HepG2 (cell line): ENCODE measurements around the gene ZNF292. TPM values are rescaled to one million over a fixed set of nuclear protein-coding genes. Genes with fewer than 3 reads are reported as not detected.

Experiments
- ATAC-seq: fragments of 200-7000 bp; cut with Tn5 transposase; 3 replicates; pipeline ENCODE4 v1.9.1; 2020; ENCODE audit warnings: mild to moderate bottlenecking, moderate library complexity
- BruUV-seq: library from RNA; stranded (reverse); fragments of 400-500 nt; replicated peaks from 2 replicates; lab custom pipeline; 2021; lab: Mats Ljungman, UMichigan
- CTCF ChIA-PET: fragments of 300-600 bp; formaldehyde crosslinking; extraction: SDS; loops from one replicate; lab custom pipeline; 2021; ENCODE audit warnings: low total read pairs, inconsistent platforms, low intra/inter-chr PET ratio; lab: Yijun Ruan, JAX
- POLR2A ChIA-PET: fragments of 350-600 bp; sonication (Branson Sonifier 250); formaldehyde crosslinking; loops from one replicate; lab custom pipeline; 2020; ENCODE audit warnings: antibody characterized with exemption, inconsistent platforms; lab: Yijun Ruan, JAX
- DNase-seq: peaks from one replicate; pipeline ENCODE4 v3.0.0-alpha.2; 2015; ENCODE audit warnings: low spot score
- FAIRE-seq: peaks from 3 replicates; lab custom pipeline; 2011; peaks lifted over from hg19 to GRCh38; lab: Jason Lieb, UNC
- H2AFZ ChIP-seq: one replicate; pipeline ENCODE4 v1.6.1; 2011; ENCODE audit warnings: low read length, inconsistent platforms
- H3K27ac ChIP-seq: fragments of 300-600 bp; 3 replicates; pipeline ENCODE4 v1.8.0; 2011; ENCODE audit warnings: mixed run types, mild to moderate bottlenecking, mixed read lengths, low read length, inconsistent platforms; ENCODE audit not compliant: insufficient read depth; ENCODE audit errors: extremely low read length
- H3K27me3 ChIP-seq, 2 experiments: fragments of 200-600 bp in 1 of 2; 2 replicates in 1 of 2; 3 replicates in 1 of 2; pipeline versions ENCODE4 v1.6.0 to v1.8.0; 2011; ENCODE audit warnings: low read length in 2 of 2, mild to moderate bottlenecking in 2 of 2, moderate library complexity in 2 of 2, inconsistent platforms in 1 of 2; ENCODE audit not compliant: insufficient read depth in 2 of 2, control insufficient read depth in 1 of 2
- H3K36me3 ChIP-seq, 2 experiments: fragments of 200-600 bp in 1 of 2; replicated peaks in 1 of 2; 2 replicates in 1 of 2; 3 replicates in 1 of 2; pipeline versions ENCODE4 v1.5.1 to v1.8.0; 2011; ENCODE audit warnings: low read length in 2 of 2, inconsistent platforms in 1 of 2; ENCODE audit not compliant: insufficient read depth in 2 of 2, control insufficient read depth in 1 of 2
- H3K4me1 ChIP-seq: 2 replicates; pipeline ENCODE4 v1.5.1; 2012; ENCODE audit warnings: low read length, inconsistent platforms; ENCODE audit not compliant: insufficient read depth
- H3K4me2 ChIP-seq: 2 replicates; pipeline ENCODE4 v1.6.0; 2011; ENCODE audit warnings: low read depth, low read length, inconsistent platforms
- H3K4me3 ChIP-seq, 3 experiments: fragments of 200-600 bp in 1 of 3; sonication (generic), shearing (Covaris generic) in 1 of 3; replicated peaks in 1 of 3; 2 replicates each; pipeline ENCODE4 v1.5.1; 2011 to 2016; ENCODE audit warnings: low read length in 3 of 3, inconsistent platforms in 2 of 3, low read depth in 2 of 3, mild to moderate bottlenecking in 2 of 3, control low read depth in 1 of 3, mixed read lengths in 1 of 3; ENCODE audit not compliant: insufficient read depth in 1 of 3
- H3K79me2 ChIP-seq: one replicate; pipeline ENCODE4 v1.6.1; 2011; ENCODE audit warnings: low read length, inconsistent platforms; ENCODE audit not compliant: insufficient read depth
- H3K9ac ChIP-seq: 2 replicates; pipeline ENCODE4 v1.6.0; 2011; ENCODE audit warnings: mild to moderate bottlenecking, low read depth, low read length, inconsistent platforms; ENCODE audit not compliant: insufficient read depth
- H3K9me3 ChIP-seq: 2 replicates; pipeline ENCODE4 v1.5.1; 2012; ENCODE audit warnings: mild to moderate bottlenecking, low read length
- H4K20me1 ChIP-seq: 2 replicates; pipeline ENCODE4 v1.6.0; 2011; ENCODE audit warnings: inconsistent platforms, mild to moderate bottlenecking, low read length, moderate library complexity; ENCODE audit not compliant: insufficient read depth
- ELF4 ChIP-seq: sonication (generic); formaldehyde crosslinking; IDR thresholded peaks from 2 replicates; pipeline ENCODE4 v1.5.0; 2020; ENCODE audit warnings: missing genetic modification reagents, mild to moderate bottlenecking, moderate library complexity, borderline replicate concordance
- FOXO1 ChIP-seq: sonication (generic); formaldehyde crosslinking; IDR thresholded peaks from 2 replicates; pipeline ENCODE4 v1.4.0; 2020; ENCODE audit warnings: missing genetic modification reagents
- HNRNPL ChIP-seq: fragments of 200-400 bp; formaldehyde crosslinking; IDR thresholded peaks from 2 replicates; pipeline ENCODE4 v1.6.1; 2017; ENCODE audit warnings: mild to moderate bottlenecking, low read depth, low read length
- KDM1A ChIP-seq: IDR thresholded peaks from 2 replicates; pipeline ENCODE4 v1.6.1; 2016; ENCODE audit warnings: missing compliant biosample characterization
- RFX3 ChIP-seq: IDR thresholded peaks from 2 replicates; pipeline ENCODE4 v1.6.1; 2016; ENCODE audit warnings: missing biosample characterization, missing genetic modification reagents
- STAG1 ChIP-seq: sonication (generic); formaldehyde crosslinking; IDR thresholded peaks from 2 replicates; pipeline ENCODE4 v1.4.0; 2020; ENCODE audit warnings: missing genetic modification reagents
- ZBTB42 ChIP-seq: sonication (generic); formaldehyde crosslinking; IDR thresholded peaks from 2 replicates; pipeline ENCODE4 v1.5.0; 2020; ENCODE audit warnings: mild to moderate bottlenecking, missing genetic modification reagents
- ZKSCAN5 ChIP-seq: sonication (generic); formaldehyde crosslinking; IDR thresholded peaks from 2 replicates; pipeline ENCODE4 v1.5.1; 2020; ENCODE audit warnings: mild to moderate bottlenecking, missing genetic modification reagents
- ZSCAN12 ChIP-seq: sonication (generic); formaldehyde crosslinking; IDR thresholded peaks from 2 replicates; pipeline ENCODE4 v1.9.0; 2021; ENCODE audit warnings: mild to moderate bottlenecking, missing genetic modification reagents
- in situ Hi-C: cut with HindIII; loops from 2 replicates; pipeline ENCODE4 v1.10.0; 2017; ENCODE audit warnings: low pct_unique_long_range_greater_than_20kb; ENCODE audit not compliant: extremely low pct_ligation_motif_present
- intact Hi-C: fragments of 100-400 bp; cut with micrococcal nuclease; formaldehyde crosslinking; loops from one replicate; pipeline ENCODE4 v1.10.0; 2022; ENCODE audit not compliant: unreplicated experiment
- polyA plus RNA-seq, 8 experiments: library from polyadenylated mRNA; depleted of rRNA in 3 of 8; stranded (reverse) in 7 of 8; unstranded in 1 of 8; fragments of >200 nt; fragmentation: Illumina TruSeq in 4 of 8; extraction: Trizol in 4 of 8; gene quantifications; 2 replicates each; pipeline versions ENCODE4 v1.2.1 to v1.2.3, GENCODE V29; 2011 to 2016; ENCODE audit warnings: low read depth in 4 of 8, missing spikeins in 1 of 8, mixed read lengths in 1 of 8; ENCODE audit not compliant: insufficient read depth in 1 of 8
- total RNA-seq, 5 experiments: library from RNA; depleted of rRNA; stranded (reverse); fragments of >200 nt; fragmentation: Illumina TruSeq; extraction: Trizol; gene quantifications; 2 replicates each; pipeline ENCODE4 v1.2.3, GENCODE V29; 2016; ENCODE audit warnings: low read depth in 1 of 5
- TF ChIP-seq, protein P1 (sequence below), 2 experiments: sonication (generic) in 1 of 2; formaldehyde crosslinking in 1 of 2; IDR thresholded peaks; 2 replicates each; pipeline versions ENCODE4 v1.6.1 to v1.9.0; 2014 to 2022; ENCODE audit warnings: antibody characterized with exemption in 1 of 2, borderline replicate concordance in 1 of 2, inconsistent platforms in 1 of 2, low read depth in 1 of 2, missing genetic modification reagents in 1 of 2
- TF ChIP-seq, protein P2 (sequence below): sonication (generic); formaldehyde crosslinking; IDR thresholded peaks from 2 replicates; pipeline ENCODE4 v1.5.1; 2020; ENCODE audit warnings: missing genetic modification reagents, mild to moderate bottlenecking, borderline replicate concordance
- TF ChIP-seq, protein P3 (sequence below): sonication (generic); formaldehyde crosslinking; IDR thresholded peaks from 2 replicates; pipeline ENCODE4 v1.9.0; 2022; ENCODE audit warnings: missing genetic modification reagents, mild to moderate bottlenecking, borderline replicate concordance

ZNF292 gene
- total and polyA plus RNA-seq, 2 of the 13 experiments (the other 11 are each of a cell fraction or from before 2014, with no cell fraction given) = 9.9 to 12.8 TPM

DNA sequence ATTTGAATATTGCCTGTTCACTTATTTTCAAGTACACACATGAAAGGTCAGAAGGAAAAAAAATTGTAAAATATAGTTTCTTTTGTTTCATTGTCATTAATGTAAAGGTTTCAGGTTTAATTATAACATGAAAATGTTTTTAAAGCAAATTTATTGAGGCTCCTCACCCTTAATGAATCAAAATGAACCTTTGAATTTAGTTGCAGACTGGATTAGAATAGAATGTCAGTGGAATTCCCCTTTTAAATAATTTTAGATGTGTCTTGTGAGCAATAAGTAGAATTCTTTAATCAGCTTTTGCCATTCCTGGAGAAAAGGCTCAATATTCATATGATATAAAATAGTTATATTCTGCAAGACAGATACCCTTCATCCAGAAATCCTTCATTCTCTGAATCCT lies 96.4 kb downstream of the ZNF292 start:
- CTCF ChIA-PET = no interaction called here
- no peak for TF ChIP-seq ZSCAN12 (CRISPR knock-in tag)
- no peak for TF ChIP-seq FOXO1 (CRISPR knock-in tag)
- no peak for TF ChIP-seq KDM1A
- TF ChIP-seq STAG1 (CRISPR knock-in tag) = no peak
- no peak for TF ChIP-seq ZBTB42 (CRISPR knock-in tag)
- TF ChIP-seq ZKSCAN5 = no peak
- TF ChIP-seq RFX3 (CRISPR knock-in tag) = no peak
- TF ChIP-seq, protein P1, sequence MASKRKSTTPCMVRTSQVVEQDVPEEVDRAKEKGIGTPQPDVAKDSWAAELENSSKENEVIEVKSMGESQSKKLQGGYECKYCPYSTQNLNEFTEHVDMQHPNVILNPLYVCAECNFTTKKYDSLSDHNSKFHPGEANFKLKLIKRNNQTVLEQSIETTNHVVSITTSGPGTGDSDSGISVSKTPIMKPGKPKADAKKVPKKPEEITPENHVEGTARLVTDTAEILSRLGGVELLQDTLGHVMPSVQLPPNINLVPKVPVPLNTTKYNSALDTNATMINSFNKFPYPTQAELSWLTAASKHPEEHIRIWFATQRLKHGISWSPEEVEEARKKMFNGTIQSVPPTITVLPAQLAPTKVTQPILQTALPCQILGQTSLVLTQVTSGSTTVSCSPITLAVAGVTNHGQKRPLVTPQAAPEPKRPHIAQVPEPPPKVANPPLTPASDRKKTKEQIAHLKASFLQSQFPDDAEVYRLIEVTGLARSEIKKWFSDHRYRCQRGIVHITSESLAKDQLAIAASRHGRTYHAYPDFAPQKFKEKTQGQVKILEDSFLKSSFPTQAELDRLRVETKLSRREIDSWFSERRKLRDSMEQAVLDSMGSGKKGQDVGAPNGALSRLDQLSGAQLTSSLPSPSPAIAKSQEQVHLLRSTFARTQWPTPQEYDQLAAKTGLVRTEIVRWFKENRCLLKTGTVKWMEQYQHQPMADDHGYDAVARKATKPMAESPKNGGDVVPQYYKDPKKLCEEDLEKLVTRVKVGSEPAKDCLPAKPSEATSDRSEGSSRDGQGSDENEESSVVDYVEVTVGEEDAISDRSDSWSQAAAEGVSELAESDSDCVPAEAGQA (IDR thresholded peaks at IDR 0.05; ENCODE audit: low read depth) = no peak
- TF ChIP-seq, protein P1 (CRISPR knock-in tag; IDR thresholded peaks at IDR 0.05; ENCODE audit: borderline replicate concordance) = no peak
- TF ChIP-seq, protein P2, sequence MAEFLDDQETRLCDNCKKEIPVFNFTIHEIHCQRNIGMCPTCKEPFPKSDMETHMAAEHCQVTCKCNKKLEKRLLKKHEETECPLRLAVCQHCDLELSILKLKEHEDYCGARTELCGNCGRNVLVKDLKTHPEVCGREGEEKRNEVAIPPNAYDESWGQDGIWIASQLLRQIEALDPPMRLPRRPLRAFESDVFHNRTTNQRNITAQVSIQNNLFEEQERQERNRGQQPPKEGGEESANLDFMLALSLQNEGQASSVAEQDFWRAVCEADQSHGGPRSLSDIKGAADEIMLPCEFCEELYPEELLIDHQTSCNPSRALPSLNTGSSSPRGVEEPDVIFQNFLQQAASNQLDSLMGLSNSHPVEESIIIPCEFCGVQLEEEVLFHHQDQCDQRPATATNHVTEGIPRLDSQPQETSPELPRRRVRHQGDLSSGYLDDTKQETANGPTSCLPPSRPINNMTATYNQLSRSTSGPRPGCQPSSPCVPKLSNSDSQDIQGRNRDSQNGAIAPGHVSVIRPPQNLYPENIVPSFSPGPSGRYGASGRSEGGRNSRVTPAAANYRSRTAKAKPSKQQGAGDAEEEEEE (CRISPR knock-in tag) = no peak
- TF ChIP-seq ELF4 (CRISPR knock-in tag) = no peak
- no peak for TF ChIP-seq HNRNPL
- TF ChIP-seq, protein P3, sequence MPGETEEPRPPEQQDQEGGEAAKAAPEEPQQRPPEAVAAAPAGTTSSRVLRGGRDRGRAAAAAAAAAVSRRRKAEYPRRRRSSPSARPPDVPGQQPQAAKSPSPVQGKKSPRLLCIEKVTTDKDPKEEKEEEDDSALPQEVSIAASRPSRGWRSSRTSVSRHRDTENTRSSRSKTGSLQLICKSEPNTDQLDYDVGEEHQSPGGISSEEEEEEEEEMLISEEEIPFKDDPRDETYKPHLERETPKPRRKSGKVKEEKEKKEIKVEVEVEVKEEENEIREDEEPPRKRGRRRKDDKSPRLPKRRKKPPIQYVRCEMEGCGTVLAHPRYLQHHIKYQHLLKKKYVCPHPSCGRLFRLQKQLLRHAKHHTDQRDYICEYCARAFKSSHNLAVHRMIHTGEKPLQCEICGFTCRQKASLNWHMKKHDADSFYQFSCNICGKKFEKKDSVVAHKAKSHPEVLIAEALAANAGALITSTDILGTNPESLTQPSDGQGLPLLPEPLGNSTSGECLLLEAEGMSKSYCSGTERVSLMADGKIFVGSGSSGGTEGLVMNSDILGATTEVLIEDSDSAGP = no peak

More for the DNA sequence above, 96.4 kb downstream of the ZNF292 start:
- Histone ChIP-seq H3K4me2 (no peak overlapping the region), H3K36me3 (peaks cover 10 to 65% of the 10 kb centered on the region in 2 experiments; a peak in 4 of 5 replicates), H3K9me3 (no peaks in the 10 kb centered on the region), H4K20me1 (no peaks in the 10 kb centered on the region; the same call in 1 of the 2 replicates), H3K9ac (no peak overlapping the region), H3K79me2 (no peaks in the 10 kb centered on the region), H3K4me1 (no peaks in the 10 kb centered on the region), H3K27ac (no peak overlapping the region), H3K4me3 (no peak overlapping the region), H2AFZ (no peak overlapping the region), H3K27me3 (no peaks in the 10 kb centered on the region)
- no peak for DNase-seq
- ATAC-seq = no peak
- in situ Hi-C loops (no loop called here), intact Hi-C loops (no loop called here)
- no TSS peak for BruUV-seq
- POLR2A ChIA-PET = no interaction called here
- FAIRE-seq = no peak
